ENCODE data around the gene OSBPL3. TPM values are rescaled to one million over a fixed set of nuclear protein-coding genes. Genes with fewer than 3 reads are reported as not detected.
"Not testable (repeated sequence)": the region's sequence is repeated elsewhere in the genome, so short reads cannot be mapped to it uniquely, and the experiment has no call there.

The OSBPL3 gene
- total RNA-seq, 6 experiments from 2014 or later = 49.7 to 68.8 (median 63.2) TPM

DNA sequence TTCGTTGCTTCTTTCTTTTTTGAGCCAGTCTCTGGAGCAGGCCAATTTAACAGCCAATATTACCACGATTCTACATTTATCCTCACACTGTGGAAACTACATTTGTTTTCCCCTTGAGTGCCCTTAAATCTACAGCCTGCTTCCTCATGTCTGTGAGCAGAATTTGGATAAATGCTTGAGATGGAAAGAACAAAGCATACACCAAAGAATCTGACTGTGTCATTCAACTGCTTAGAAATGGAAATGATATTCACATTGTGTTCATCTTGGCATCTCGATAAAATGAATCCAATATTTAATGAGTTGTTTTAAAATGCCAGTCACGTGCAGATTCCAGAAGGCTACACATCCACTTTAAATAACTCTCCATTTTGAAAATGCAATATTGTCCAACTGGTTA is 181.7 kb downstream of the OSBPL3 start:
- TF ChIP-seq, protein P1, sequence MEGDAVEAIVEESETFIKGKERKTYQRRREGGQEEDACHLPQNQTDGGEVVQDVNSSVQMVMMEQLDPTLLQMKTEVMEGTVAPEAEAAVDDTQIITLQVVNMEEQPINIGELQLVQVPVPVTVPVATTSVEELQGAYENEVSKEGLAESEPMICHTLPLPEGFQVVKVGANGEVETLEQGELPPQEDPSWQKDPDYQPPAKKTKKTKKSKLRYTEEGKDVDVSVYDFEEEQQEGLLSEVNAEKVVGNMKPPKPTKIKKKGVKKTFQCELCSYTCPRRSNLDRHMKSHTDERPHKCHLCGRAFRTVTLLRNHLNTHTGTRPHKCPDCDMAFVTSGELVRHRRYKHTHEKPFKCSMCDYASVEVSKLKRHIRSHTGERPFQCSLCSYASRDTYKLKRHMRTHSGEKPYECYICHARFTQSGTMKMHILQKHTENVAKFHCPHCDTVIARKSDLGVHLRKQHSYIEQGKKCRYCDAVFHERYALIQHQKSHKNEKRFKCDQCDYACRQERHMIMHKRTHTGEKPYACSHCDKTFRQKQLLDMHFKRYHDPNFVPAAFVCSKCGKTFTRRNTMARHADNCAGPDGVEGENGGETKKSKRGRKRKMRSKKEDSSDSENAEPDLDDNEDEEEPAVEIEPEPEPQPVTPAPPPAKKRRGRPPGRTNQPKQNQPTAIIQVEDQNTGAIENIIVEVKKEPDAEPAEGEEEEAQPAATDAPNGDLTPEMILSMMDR (IDR thresholded peaks at IDR 0.05) = no peak
- H3K4me3 Mint-ChIP-seq = no peak overlapping the region
- H3K36me3 Mint-ChIP-seq (ENCODE audit: low read depth) = peaks cover 37% of the 10 kb centered on the region
- no peak overlapping the region for H3K27ac Mint-ChIP-seq
- H3K4me1 Mint-ChIP-seq (ENCODE audit: low read depth) = peaks cover 29% of the 10 kb centered on the region
- H3K27me3 Mint-ChIP-seq (ENCODE audit: insufficient read depth) = no peaks in the 10 kb centered on the region; the same call in 1 of the 2 replicates
- no peak for DNase-seq
- no peaks in the 10 kb centered on the region for H3K9me3 Mint-ChIP-seq

DNA sequence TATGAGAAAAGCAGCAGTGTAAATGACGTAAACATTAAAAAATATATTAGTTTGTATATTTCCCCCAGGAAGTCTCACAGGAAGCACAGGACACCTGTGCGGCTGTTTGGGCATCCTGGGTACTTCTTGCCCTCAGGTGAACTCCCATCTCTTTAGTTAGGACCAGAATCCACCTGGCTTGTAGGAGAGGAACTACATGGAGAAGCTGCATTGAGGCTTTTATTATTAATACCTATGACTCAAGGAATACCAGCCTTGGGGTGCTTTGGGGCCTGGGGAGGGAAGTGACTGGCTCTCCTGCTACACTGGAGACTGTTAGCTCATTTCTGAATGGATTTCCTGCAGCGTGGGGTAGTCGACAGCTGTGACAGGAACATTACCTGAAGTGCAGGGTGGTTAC is 182.7 kb downstream of the OSBPL3 start:
- Mint-ChIP-seq H3K4me3 (no peak overlapping the region), H3K4me1 (ENCODE audit: low read depth) (peaks cover 21% of the 10 kb centered on the region), H3K27me3 (ENCODE audit: insufficient read depth) (no peaks in the 10 kb centered on the region; the same call in 1 of the 2 replicates), H3K27ac (no peak overlapping the region; the same call in 1 of the 2 replicates), H3K36me3 (ENCODE audit: low read depth) (peaks cover 38% of the 10 kb centered on the region), H3K9me3 (no peaks in the 10 kb centered on the region)
- no peak for DNase-seq
- TF ChIP-seq, protein P1 (IDR thresholded peaks at IDR 0.05) = no peak

DNA sequence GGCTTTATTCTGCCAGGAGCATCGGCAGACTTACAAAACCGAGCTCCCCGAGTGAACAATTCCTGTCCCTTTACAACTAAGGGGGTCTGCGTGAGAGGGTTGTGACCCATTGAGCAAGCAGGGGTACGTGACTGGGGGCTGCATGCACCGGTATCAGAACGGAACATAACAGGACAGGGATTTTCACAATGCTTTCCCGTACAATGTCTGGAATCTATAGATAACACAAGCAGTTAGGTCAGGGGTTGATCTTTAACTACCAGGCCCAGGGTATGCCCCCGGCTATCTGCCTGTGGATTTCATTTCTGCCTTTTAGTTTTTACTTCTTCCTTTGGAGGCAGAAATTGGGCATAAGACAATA is 184.6 kb downstream of the OSBPL3 start:
- DNase-seq = no peak
- no peaks in the 10 kb centered on the region; the same call in 1 of the 2 replicates for H3K27me3 Mint-ChIP-seq (ENCODE audit: insufficient read depth)
- H3K36me3 Mint-ChIP-seq (ENCODE audit: low read depth) = peaks cover 36% of the 10 kb centered on the region
- H3K27ac Mint-ChIP-seq = no peak overlapping the region
- H3K9me3 Mint-ChIP-seq = no peaks in the 10 kb centered on the region
- peaks cover 11% of the 10 kb centered on the region for H3K4me1 Mint-ChIP-seq (ENCODE audit: low read depth)
- H3K4me3 Mint-ChIP-seq = no peak overlapping the region
- TF ChIP-seq, protein P1 (IDR thresholded peaks at IDR 0.05) = no peak

DNA sequence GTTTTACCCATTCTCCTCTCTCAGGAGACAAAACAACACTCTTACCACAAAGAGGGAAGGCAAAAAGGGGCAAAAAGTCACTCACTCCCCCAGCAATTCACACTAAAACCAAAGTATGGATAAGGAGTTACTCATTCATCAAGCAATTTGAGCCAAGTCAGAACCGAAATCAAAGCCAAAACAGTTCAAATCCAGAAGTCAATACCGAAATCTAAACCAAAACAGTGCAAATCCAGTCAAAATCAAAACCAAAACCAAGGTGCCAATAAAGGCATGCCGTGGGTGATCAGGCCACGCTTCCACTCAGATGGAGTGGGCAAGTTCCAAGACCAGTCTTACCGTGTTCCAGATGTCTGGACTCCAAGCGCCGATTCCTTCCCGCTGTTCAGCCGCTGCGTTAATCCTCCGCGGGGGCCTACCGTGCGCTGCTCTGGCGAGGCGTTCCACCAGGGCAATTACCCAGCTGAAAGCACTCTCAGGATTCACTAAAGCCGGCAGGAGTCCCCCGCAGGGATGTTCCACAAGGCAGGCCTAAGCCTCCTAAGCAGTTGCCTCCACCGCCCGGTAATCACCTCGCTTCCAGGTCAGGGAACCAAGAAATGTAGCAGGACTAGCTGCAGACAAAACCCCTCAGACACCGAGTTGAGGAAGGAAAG is 185.1 kb downstream of the OSBPL3 start:
- not testable (repeated sequence) for DNase-seq; H3K4me3 Mint-ChIP-seq; H3K27me3 Mint-ChIP-seq (ENCODE audit: insufficient read depth); H3K9me3 Mint-ChIP-seq
- Mint-ChIP-seq H3K4me1 (ENCODE audit: low read depth) (peaks cover 11% of the 10 kb centered on the region), H3K27ac (peak overlapping the region; percentile 4; the same call in 1 of the 2 replicates), H3K36me3 (ENCODE audit: low read depth) (peaks cover 39% of the 10 kb centered on the region)

DNA sequence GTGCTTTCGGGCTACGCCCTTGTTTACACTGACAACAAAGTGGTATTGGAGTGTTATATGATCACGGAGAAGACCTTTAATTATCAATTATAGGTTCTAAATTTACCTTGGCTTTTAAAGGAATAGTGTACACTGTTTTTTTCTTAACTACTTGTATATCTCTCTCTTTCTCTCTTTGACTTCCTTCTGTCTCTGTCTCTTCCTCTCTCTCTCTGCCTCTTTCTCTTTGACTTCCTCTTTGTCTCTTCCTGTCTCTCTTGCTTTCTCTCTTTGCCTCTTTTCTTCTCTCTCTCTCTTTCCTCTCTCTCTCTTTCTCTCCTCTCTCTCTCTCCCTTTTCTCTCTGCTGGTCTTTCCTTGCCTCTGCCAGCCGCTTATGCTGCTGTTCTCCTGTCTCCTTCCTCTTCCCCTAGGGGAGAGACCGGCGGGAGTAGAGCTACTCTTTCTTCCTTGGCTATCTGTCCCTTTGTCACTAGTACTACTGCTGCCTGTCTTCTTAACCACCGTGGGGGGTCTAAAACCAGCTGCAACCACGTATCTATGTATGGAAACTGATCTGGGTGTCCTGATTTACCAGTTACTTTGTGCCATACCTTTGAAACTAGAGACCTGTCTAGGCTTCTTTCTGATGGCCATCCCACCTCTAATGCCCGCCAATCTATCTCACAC is 185.9 kb downstream of the OSBPL3 start:
- peaks cover 11% of the 10 kb centered on the region for H3K4me1 Mint-ChIP-seq (ENCODE audit: low read depth)
- TF ChIP-seq, protein P1 (IDR thresholded peaks at IDR 0.05) = no peak
- DNase-seq = no peak
- H3K9me3 Mint-ChIP-seq = no peaks in the 10 kb centered on the region
- H3K27me3 Mint-ChIP-seq (ENCODE audit: insufficient read depth) = no peaks in the 10 kb centered on the region; the same call in 1 of the 2 replicates
- peaks cover 47% of the 10 kb centered on the region for H3K36me3 Mint-ChIP-seq (ENCODE audit: low read depth)
- no peak overlapping the region for H3K4me3 Mint-ChIP-seq
- peak overlapping the region; percentile 51 for H3K27ac Mint-ChIP-seq

DNA sequence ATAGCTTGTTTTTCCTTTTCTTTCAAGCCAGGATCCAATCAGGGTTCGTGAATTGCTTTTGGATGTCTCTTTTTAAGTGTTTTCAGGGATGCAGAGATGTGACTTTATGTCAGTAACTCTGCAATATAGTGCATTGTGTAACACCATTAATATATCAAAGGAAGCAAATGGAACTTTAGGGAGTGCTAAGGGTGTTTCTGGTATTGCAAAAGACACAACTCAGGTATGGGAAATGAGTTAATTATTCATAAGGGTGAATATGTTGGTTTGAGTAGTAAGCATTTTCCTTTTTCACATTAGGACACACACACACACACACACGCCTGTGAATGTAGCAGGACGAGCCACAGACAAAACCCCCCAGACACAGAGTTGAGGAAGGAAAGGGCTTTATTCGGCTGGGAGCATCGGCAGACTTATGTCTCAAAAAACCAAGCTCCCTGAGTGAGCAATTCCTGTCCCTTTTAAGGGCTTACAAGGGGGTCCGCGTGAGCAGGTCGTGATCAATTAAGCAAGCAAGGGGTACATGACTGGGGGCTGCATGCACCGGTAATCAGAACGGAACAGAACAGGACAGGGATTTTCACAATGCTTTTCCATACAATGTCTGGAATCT is 190.9 kb downstream of the OSBPL3 start:
- no peaks in the 10 kb centered on the region; the same call in none of the 2 replicates for H3K27me3 Mint-ChIP-seq (ENCODE audit: insufficient read depth)
- H3K9me3 Mint-ChIP-seq = peaks cover 4% of the 10 kb centered on the region; the same call in 1 of the 2 replicates
- TF ChIP-seq, protein P1 (IDR thresholded peaks at IDR 0.05) = no peak
- H3K4me3 Mint-ChIP-seq = no peak overlapping the region
- H3K27ac Mint-ChIP-seq = no peak overlapping the region
- DNase-seq = no peak
- H3K4me1 Mint-ChIP-seq (ENCODE audit: low read depth) = peaks cover 32% of the 10 kb centered on the region
- H3K36me3 Mint-ChIP-seq (ENCODE audit: low read depth) = peaks cover 52% of the 10 kb centered on the region
